22Rv1 (cell line): ENCODE data around the gene CRYBG1.

Experiments used
- CTCF ChIP-seq: fragments of 450-650 bp; IDR thresholded peaks from 2 replicates; pipeline ENCODE4 v1.5.1; 2017; ENCODE audit warnings: mild to moderate bottlenecking
- ZFX ChIP-seq: fragments of 450-650 bp; IDR thresholded peaks from 2 replicates; pipeline ENCODE4 v1.6.1; 2017; ENCODE audit warnings: antibody characterized with exemption, borderline replicate concordance

- TF ChIP-seq CTCF (no peak), ZFX (no peak)
Observed at GRCh38 chr6:106614166-106614565, 253.6 kb downstream of the CRYBG1 start.
